HG03095 (cell line): ENCODE data around the gene FCER1G.
A peak's percentile ranks its signal among the peaks of the same experiment; 100 is the strongest.
"Not testable (repeated sequence)": the region's sequence is repeated elsewhere in the genome, so short reads cannot be mapped to it uniquely, and the experiment has no call there.

ENCODE experiments used
- ATAC-seq: cut with Tn5 transposase; IDR thresholded peaks from one replicate; pipeline ENCODE4 v1.9.1; 2021; ENCODE audit warnings: moderate library complexity; ENCODE audit not compliant: unreplicated experiment

FCER1G gene

DNA sequence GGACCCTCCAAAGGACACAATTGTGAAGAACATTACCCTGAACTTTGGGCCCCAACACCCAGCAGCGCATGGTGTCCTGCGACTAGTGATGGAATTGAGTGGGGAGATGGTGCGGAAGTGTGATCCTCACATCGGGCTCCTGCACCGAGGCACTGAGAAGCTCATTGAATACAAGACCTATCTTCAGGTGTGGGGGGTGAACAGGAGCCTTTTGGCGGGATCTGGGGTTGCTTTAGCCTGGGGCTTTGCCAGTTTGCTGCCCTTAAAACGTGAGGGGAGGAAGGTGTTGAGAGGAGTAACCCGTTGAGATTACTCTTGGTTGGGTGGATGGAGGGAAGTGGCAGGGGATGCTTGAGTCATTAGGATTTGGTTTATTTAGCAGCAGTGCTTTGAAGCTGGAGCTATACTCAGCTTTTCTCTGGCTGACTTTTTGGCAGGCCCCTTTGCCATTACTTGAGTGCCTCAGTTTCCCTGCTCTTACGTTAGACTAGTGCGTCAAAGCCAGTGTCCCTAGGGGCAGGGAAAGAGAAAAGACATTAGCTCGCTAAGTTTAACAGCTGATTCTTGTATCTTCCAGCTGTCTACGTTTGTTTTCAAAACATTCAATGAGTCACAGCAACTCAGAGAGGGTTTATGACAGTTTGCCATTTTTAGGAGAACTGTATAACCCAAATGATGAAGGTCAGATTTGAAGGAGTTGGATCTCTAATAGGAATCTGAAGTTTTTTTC, 8.5 kb upstream of the FCER1G start:
- ATAC-seq, result no peak

DNA sequence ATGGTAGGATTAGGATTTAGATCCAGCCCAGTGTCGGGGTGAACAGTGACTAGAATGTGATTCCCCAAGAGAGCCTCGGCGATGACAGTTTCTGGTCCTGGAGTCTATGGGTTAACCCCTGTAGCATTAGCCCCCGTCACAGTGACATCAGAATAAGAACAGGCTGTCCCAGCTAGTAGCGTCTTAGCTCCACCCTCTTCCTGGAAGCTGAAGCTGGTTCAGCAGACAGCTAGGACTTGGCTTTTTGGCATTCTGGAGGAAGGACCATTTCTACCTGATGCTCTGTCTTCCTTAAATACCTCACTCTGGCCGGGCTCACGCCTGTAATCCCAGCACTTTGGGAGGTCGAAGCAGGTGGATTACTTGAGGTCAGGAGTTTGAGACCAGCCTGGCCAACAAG, 7.9 kb upstream of the FCER1G start:
- no peak for ATAC-seq

DNA sequence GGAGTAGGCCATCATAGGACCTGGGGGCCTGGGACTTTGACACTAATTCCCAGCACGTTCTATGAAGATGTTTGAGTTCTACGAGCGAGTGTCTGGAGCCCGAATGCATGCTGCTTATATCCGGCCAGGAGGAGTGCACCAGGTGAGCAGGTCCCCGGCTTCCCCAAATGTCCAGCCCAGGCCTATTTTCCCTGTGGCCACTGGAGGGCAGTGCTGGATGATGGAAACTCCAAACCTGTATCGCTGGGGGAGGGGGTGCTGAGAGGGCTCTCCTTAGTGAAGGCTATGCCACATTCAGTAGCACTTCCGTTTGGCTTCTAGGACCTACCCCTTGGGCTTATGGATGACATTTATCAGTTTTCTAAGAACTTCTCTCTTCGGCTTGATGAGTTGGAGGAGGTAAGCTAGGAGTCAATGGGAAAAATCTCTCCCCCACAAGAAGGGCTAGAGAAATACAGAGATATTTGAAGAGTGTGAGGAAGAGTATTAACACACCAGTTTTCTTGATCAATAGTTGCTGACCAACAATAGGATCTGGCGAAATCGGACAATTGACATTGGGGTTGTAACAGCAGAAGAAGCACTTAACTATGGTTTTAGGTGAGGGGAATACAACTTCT, 5.2 kb upstream of the FCER1G start:
- ATAC-seq, result peak; percentile 59

DNA sequence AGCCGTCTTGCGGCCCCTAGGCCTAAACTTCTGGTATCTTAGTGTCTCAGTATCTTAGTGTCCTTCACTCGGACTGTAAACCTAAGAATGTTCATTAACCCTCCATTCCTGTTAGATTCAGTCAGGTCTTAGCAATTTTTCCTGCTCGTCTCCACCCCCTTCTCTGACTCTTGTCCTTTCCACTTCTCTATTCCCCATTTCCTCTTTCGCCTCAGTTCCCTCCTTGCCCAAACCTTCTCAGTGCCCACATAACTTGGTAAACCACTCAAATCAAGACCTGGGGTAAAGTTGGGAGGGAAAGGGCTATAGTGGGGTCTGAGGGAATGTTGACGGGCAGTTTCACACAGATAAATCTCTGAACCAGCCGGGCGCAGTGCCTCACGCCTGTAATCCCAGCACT, 726 bp upstream of the FCER1G start:
- ATAC-seq, result no peak

DNA sequence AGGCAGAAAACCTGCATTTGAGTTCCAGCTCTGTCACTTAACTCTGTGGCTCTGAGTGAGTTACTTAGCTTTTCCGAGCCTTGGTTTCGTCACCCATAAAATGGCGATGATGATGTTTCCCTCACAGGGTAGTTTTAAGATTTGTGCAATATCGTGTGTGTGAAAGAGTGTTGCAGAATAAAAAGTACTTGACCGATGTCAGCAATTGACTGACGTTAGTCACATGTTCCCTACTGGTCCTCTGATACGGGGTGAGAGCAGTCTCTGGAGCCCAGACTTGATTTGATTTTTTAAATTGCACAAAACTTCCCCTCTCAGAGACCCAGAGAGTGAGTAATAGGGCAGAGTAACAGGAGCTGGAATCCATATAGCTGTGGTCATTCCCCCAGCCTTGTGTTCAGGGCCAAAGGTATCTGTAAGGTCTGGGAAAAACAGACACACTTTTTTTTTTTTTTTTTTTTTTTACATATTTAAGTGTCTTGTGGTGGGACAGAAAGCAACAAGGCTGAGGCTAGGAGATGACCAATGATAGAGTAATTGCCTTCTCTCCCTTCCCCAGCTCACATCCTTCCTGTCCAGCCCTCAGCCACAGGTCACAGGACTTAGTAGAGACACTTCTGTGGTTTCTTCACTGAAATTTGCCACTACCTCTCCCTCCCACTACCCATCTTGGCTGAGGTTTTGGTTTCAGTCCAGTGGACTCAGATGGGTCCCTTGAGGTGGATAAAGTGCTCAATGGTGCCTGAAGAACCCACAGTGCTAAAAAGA, 2.0 kb downstream of the FCER1G start:
- ATAC-seq, result peak; percentile 92

DNA sequence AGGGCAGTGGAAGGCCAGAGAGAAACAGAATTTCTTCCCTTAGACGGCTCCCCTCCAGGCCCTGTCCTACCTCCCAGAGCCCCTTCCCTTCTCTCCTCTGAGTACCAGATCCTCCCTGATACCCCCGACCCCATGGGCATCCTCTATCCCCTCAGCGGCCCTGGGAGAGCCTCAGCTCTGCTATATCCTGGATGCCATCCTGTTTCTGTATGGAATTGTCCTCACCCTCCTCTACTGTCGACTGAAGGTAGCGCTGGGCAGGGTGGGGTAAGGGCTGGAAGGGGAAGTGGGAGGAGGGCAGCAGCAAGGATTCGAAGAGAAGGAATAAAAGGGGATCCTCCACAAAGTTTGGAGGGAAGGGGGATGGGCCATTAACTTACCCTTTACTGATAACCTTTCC, 2.7 kb downstream of the FCER1G start:
- ATAC-seq, result no peak

DNA sequence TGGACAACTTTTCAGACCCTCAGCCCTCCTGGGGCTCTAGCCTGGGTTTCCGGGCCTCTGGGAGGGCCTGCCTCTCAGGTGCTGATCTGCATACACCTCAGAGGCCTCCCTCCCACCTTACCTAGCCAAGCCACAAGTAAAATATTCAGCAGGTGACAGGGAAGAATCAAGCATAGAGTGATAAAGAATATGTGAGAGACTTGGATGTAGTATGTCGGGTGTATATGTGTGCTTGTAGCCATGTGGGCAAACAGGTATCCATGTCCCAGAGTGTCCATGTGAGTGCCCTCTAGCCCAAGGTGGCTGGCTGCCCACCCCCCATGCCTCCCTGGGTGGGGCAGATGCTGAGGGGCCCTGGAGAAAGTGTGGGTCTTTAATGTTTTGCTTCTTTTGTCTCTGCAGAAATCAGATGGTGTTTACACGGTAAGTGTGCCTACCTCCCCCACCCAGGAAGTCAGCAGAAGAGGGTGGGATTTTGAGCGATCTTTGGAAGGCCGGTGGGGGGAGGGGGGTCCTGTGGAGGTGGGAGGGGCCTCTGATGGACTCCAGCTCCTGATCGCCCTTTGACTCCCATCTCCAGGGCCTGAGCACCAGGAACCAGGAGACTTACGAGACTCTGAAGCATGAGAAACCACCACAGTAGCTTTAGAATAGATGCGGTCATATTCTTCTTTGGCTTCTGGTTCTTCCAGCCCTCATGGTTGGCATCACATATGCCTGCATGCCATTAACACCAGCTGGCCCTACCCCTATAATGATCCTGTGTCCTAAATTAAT, 3.4 kb downstream of the FCER1G start:
- no peak for ATAC-seq

DNA sequence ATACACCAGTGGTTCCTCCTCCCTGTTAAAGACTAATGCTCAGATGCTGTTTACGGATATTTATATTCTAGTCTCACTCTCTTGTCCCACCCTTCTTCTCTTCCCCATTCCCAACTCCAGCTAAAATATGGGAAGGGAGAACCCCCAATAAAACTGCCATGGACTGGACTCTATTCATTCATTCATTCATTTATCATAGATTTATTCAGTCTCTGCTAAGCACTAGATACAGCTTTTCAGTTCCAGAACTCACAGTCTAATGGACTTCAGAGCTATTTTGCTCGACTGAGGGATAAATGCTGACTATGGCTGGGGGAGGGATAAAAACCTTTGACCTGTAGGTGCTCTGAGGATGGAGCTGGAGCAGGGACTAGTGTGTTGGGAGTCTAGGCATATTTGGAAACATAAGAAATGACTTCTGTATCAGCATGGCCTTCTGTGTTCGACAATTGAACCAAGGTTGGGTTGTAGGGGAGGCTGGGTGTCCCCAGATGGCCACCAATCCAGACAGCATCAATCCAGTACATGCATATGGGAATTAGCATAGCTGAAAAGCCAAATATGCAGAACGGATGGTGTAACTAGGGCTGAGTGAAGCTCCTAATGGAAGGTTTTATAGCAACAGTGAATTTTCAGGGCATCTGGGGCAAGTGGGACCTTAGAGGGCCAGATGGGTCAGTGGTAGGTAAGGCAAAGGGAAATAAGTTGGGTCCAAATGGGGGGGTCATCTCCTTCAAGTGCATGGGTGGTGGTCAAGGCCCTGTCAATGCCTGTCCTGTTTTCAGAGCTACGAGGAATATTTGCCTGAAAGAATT, 4.2 kb downstream of the FCER1G start:
- ATAC-seq, result no peak

DNA sequence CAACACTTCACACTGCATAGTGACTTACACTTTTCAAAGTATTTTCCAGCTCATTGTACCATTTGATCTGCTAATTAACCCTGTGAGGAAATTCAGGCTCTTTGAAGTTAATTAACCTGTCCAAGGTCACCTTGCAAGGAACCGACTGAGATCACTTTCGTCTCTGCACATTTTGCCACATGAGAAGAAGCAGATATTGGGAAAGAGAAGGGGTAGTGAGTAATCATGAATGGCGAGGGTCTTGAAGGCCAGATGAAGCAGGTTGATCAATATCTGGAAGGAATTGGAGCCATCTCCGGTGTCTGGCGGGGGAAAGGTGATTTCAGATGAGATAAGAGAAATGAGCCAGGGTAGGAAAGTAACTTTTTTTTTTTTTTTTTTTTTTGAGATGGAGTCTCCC, 4.9 kb downstream of the FCER1G start:
- ATAC-seq, result no peak

DNA sequence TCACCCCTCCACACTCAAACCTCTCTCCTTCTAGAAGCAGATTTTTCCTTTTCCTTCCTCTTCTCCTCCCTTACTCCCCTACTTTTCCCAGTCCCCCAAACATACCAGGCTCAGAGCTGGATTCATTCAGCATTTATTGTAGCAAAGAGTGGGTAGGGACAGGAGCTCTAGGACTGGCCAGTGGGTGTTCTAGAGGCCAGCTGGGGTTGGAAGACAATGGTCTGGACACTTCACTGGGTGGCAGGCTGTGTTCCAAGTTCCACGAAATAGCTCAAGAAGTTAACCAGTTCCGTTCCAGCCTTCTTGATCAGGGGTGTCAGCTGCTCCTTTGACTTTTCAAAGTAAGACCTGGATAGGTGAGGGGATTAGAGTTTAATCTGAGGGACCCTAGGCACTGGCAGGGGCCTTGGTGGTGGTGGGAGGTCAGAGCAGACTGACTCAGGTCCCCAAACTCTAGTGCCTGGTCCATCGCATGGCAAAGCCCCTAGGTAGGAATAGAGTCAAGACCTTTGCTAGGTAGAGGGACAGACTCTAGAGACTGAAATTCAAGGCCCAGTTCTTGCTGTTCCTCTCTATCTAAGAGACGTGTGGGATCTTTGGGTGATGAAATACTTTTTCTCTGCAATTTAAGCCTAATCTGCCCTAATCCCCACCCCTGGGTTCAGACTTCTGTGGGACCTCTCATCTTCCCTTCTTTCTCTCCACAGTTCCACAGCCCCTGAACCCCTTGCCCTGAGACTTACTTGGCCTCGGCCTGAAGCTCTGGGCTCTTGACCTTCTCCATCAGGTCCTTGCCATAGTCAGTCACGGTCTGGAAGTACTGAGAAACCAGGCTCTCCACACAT, 7.3 kb downstream of the FCER1G start:
- ATAC-seq, result no peak

DNA sequence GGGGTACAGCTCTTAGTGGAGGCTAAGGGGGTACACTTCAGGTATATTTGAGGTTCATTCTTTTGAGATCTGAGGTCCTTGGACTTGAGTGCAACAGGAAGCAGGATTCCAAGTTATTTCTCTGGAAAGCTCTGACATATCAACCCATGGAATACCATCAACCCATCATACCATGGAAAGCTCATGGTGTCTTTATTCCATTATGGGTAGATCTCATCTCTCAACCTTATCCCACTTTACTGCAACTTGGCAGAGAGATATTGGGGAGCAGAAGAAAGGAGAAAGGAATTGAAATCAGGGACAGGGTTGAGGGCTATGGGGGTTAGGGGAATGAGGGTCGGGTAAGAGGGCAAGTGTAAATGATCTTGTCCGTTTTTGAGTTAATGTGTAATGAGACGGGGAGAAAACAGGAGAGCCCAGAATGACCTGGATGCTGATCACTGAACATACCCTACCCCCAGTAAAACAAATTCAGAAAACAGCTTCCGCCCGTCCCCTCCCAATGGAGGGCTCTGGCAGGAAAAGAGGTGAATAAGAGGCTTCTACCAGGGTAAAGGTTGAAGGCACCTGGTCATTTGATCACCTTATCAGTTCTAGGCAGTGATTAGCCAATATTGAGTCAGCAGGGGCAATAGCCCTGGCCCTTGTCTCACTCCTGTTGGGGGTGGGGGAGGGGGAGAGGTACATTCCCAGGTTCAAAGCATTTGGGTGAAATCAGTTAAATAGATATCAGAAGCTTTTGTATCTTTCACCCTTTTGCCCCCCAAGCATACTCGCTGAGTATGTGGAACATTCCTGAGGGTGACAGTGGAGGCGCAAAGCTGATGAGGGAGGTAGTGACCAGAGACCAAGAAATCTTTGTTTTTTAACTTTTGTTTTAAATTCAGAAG, 9.0 kb downstream of the FCER1G start:
- no peak for ATAC-seq

DNA sequence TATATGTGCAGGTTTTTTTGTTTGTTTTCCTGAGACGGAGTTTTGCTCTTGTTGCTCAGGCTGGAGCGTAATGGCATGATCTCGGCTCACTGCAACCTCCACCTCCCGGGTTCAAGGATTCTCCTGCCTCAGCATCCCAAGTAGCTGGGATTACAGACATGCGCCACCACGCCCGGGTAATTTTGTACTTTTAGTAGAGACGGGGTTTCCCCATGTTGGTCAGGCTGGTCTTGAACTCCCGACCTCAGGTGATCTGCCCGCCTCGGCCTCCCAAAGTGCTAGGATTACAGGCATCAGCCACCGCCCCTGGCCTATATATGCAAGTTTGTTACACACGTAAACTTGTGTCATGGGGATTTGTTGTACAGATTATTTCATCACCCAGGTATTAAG, 9.6 kb downstream of the FCER1G start:
- ATAC-seq, result not testable (repeated sequence)

DNA sequence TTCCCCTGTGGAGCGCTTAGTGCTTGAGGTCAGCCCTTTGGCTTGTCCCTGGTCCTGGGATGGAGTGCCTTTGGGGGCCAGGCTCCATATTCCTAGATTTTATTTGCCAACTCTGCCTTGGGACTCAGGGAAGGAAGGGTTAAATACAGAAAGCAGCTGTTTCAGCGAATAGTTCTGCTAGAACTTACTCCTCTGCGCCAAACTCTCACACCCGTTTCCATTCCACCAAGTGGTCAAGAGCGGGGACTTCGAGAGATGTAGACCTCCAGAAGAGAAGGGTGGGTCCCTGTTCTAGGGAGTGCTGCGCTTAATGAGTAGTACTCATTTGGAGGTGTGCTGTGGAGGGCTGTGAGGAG, 10.1 kb downstream of the FCER1G start:
- ATAC-seq, result no peak

DNA sequence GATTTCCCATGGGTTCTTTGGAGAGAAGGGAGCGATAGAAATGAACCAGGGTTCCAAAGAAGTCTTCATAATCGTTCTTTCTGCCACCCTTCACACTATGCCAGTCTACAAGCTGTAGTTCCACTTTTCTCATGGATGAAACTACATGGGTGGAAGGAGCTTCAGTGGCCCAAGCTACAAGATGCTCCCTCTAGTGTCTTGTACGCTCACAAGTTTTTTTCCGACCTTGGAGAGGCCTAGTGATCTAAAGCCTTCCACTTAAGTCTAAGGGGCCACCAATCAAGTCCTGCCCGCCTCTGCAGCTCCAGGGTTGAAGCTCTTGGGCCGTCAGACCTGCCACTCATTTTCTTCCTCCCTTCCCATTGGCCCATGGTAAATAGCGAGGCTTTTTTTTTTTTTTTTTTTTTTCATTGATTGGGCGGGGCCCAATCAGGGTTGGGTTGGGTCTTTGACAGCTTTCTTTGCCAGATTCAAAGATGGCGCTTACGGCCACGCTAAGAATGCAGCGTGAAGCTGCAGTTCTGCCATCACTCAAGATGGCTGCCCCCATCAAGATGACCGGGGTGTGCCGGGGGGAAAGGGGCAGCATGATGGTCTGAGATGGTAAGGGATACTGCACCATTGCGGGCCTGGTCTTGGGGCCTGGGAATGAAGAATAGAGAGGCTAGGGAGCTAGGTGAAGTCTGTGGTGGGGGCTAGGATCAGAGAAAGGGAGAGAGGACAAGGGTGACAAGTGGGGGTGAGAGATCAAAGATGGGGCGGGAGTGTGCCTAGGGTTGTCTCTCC, 10.6 kb downstream of the FCER1G start, which contains the start of gene TOMM40L:
Gene TOMM40L, plus strand, starts transcription at position 527 of the 786 bp plus-strand sequence. CDS start 430 bp downstream, outside the sequence.
- ATAC-seq, result peak; percentile 87

DNA sequence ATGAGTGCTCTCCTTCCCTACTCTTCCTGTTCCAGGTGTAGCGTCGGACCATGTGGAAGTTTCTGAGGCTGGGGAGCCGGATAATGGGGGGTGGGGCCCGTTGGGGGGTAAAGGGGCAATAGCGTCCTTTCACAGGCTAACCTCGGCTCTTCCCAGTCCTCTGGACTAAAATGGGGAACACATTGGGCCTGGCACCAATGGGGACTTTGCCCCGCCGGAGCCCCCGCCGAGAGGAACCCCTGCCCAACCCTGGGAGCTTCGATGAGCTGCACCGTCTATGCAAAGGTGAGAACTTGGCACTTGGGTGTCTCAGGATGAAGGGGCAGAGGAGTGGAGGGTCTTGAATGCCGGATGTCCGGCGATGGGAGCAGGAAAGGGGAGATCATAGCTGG, 11.2 kb downstream of the FCER1G start:
- no peak for ATAC-seq

DNA sequence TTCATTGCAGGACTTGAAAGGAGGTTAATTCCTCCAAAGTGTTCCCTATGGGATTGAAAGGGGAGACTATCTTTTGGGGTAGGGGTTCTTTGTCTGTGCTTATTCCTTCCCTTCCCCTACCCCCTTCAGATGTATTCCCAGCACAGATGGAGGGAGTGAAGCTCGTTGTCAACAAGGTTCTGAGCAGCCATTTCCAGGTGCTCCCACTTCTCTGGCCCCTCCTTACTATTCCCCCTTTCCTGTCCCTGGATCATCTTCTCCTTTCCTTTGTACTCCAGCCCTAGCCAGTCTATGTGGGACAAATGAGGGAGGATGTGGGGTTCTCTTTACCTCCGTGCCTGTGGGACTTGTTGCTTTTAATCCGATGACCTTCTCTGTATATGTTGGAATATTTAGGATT, 11.7 kb downstream of the FCER1G start:
- ATAC-seq, result no peak

DNA sequence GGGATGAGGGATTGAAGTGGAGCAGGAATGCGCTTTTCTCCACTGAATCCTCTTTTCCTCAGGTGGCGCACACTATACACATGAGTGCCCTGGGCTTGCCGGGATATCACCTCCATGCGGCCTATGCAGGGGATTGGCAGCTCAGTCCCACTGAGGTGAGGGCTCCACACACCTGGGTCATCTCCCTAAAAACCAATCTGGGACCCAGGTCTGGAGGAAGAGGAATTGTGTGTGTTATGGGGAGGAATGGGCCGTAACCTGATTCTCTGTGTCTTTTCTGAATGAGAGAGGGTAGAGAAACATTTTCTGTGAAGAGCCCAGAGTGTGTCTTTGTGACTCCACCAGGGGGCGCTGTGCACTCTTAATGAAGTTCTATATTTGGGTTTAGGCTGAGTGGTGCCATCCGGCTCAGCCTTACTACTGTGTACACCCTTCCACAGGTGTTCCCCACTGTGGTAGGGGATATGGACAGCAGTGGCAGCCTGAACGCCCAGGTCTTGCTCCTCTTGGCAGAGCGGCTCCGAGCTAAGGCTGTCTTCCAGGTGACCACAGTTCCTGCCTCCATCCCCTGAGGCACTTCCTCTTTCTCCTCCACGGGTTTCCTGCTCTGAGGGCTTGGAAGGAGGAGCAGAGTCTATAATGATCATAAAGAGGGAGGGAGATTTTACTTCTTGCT, 12.2 kb downstream of the FCER1G start:
- no peak for ATAC-seq
